ENCODE results near the gene PPP1R12C. TPM values are rescaled to one million over a fixed set of nuclear protein-coding genes. Genes with fewer than 3 reads are reported as not detected.

The PPP1R12C gene
- total RNA-seq, 1 donor from 2014 or later, result 110 TPM

- Mint-ChIP-seq H3K4me1 (ENCODE audit: low read depth) (no peaks in the 10 kb centered on the region), H3K36me3 (ENCODE audit: insufficient read depth) (peaks cover 13% of the 10 kb centered on the region), H3K27me3 (no peaks in the 10 kb centered on the region), H3K9me3 (ENCODE audit: low read depth) (no peaks in the 10 kb centered on the region), H3K27ac (no peak overlapping the region), H3K4me3 (ENCODE audit: low read depth) (no peak overlapping the region)
- no peak for DNase-seq (ENCODE audit: low spot score, unreplicated experiment)
- TF ChIP-seq, protein P1, sequence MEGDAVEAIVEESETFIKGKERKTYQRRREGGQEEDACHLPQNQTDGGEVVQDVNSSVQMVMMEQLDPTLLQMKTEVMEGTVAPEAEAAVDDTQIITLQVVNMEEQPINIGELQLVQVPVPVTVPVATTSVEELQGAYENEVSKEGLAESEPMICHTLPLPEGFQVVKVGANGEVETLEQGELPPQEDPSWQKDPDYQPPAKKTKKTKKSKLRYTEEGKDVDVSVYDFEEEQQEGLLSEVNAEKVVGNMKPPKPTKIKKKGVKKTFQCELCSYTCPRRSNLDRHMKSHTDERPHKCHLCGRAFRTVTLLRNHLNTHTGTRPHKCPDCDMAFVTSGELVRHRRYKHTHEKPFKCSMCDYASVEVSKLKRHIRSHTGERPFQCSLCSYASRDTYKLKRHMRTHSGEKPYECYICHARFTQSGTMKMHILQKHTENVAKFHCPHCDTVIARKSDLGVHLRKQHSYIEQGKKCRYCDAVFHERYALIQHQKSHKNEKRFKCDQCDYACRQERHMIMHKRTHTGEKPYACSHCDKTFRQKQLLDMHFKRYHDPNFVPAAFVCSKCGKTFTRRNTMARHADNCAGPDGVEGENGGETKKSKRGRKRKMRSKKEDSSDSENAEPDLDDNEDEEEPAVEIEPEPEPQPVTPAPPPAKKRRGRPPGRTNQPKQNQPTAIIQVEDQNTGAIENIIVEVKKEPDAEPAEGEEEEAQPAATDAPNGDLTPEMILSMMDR (IDR thresholded peaks at IDR 0.05; ENCODE audit: unreplicated experiment), result no peak
Measured at GRCh38 chr19:55098716-55099556, 18.5 kb downstream of the PPP1R12C start.

DNA sequence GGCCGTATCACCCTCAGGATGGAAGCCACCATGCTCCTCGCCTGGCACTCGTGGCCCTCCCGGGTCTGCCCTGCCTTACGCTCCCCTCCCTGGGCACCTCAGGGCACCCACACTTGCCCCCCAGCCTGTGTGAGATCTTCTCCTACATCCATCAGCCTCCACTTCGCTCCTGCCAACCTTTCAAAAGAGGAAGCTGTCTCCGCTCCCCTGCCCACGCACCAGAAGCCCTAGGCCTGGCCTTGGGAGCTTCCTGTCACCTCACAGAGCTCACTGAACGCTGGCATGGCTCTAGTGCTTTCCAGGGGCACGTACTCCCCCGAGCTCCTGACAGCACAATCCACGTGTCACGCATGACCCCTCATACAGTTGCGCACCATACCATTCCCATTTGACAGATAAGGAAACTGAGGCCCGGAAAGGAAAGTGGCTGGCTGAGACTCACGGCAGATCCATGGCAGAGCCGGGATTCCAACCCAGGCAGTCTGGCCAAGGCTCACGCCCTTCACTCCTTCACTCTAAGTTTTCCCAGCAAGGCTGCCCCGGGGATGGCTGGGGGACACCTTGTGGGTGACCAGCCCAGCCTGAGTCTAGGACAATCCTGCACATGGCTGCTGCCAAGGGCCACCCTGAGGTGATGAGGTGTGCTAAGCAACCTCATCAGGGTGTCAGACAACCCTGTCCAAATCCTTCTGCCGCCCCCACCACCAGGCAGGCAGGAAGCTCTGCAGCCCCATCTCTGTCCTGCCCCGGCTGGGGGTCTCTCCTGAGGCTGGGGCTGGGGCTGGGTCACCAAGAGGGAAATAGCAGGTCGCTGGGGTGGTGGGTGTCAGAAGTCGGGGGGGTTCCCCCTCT, 19.3 kb downstream of the PPP1R12C start:
- Mint-ChIP-seq H3K36me3 (ENCODE audit: insufficient read depth) (peaks cover 10% of the 10 kb centered on the region), H3K4me3 (ENCODE audit: low read depth) (no peak overlapping the region), H3K4me1 (ENCODE audit: low read depth) (no peaks in the 10 kb centered on the region), H3K27ac (no peak overlapping the region), H3K9me3 (ENCODE audit: low read depth) (no peaks in the 10 kb centered on the region), H3K27me3 (no peaks in the 10 kb centered on the region)
- TF ChIP-seq, protein P1 (IDR thresholded peaks at IDR 0.05; ENCODE audit: unreplicated experiment), result no peak
- DNase-seq (ENCODE audit: low spot score, unreplicated experiment), result no peak

DNA sequence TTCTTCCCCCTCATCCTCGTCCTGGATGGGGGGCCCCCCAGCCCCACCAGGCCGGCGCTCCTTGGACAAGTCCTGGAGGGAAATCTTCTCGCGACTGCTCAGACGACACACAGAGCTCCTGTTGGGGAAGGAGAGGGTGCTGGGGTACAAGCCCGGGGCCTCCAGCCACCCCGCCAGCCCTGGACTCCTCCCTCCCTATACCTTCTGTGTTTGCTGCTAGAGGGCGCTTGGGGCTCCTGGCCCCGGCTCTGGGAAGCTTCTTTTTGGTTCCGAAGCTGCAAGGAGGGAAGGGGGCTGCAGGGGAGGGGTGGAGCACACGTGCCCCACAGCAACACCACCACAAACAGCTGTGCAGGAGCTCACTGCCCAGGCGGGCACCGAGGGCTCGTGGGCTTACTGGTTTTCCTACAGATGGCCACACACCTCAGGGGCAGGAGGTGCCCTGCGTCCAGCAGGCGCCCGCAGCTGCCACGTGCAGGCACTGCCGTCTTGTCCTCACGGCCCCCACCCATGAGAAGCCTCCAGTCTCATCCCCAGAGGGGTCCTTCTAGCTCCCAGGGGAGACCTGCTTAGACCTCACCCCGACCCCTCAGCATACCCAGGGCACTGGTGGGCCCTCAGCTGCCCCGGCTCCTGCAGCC, 21.3 kb downstream of the PPP1R12C start:
- Mint-ChIP-seq H3K27ac (no peak overlapping the region), H3K4me3 (ENCODE audit: low read depth) (no peak overlapping the region), H3K4me1 (ENCODE audit: low read depth) (no peaks in the 10 kb centered on the region), H3K36me3 (ENCODE audit: insufficient read depth) (peaks cover 4% of the 10 kb centered on the region), H3K9me3 (ENCODE audit: low read depth) (no peaks in the 10 kb centered on the region), H3K27me3 (no peaks in the 10 kb centered on the region)
- TF ChIP-seq, protein P1 (IDR thresholded peaks at IDR 0.05; ENCODE audit: unreplicated experiment), result no peak
- DNase-seq (ENCODE audit: low spot score, unreplicated experiment), result no peak

DNA sequence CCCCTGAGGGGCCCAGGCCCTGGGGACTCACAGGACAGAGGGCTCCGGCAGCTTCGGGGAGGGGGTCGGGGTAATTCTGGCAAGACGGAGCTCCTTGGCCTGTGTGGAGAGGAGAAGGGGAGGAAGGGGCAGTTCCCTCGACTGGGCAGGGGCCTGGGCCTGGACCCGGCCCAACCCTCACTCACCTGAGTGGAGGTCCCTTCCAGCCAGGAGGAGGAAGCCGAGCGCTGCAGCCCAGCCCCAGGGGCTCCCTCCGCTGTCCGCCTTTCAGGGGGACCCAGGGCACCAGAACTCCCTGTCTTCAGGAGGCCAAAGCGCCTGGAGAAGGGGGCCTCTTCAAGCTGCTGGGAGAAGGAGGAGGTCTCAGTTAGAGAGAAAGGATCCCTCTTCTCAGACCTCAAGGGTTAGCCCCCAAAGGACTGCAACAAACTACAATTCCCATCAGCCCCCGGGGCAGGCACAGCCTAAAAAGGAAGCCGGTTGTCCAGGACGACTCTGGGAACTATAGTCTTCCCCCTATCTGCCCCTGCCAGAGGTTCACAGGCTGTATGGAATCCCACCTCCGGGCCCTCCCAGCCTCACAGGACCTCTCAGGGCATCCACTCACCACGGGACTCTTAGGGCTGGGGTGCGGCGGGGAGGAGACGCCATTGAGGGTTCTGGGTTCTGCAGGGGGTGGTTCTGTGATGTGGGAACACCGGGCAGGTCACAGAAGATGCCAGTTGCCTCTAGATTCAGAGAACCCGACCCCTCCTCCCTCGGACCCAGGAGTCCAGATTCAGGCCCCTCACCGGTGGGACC, 22.0 kb downstream of the PPP1R12C start:
- no peaks in the 10 kb centered on the region for H3K9me3 Mint-ChIP-seq (ENCODE audit: low read depth)
- H3K4me1 Mint-ChIP-seq (ENCODE audit: low read depth), result no peaks in the 10 kb centered on the region
- no peak for DNase-seq (ENCODE audit: low spot score, unreplicated experiment)
- TF ChIP-seq, protein P1 (IDR thresholded peaks at IDR 0.05; ENCODE audit: unreplicated experiment), result no peak
- H3K36me3 Mint-ChIP-seq (ENCODE audit: insufficient read depth), result peaks cover 5% of the 10 kb centered on the region
- no peak overlapping the region for H3K4me3 Mint-ChIP-seq (ENCODE audit: low read depth)
- no peaks in the 10 kb centered on the region for H3K27me3 Mint-ChIP-seq
- H3K27ac Mint-ChIP-seq, result no peak overlapping the region

All from progenitor cell of endocrine pancreas (in vitro differentiated cells).